ENCODE data around the gene DPF3.

The DPF3 gene

DNA sequence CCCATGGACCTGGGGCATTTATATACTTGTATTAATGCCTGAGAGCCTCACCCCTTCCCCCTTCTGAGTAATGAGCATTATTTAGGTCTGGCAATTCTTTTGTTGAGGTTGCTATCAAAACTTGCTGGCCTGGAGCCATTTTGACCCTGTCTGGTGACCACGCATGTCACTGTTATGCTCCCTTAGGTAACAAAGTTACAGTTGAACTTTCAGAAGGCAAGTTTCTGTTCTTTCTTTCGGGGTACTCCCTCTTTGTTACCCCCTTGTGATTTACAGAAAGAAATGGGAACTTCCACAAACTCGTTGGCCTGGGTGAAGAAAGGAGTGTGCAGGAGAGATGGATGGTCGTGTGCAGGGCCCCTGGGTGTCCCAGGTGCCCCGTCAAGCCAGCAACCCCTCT is 305.4 kb downstream of the DPF3 start:
- no peak for DNase-seq

DNA sequence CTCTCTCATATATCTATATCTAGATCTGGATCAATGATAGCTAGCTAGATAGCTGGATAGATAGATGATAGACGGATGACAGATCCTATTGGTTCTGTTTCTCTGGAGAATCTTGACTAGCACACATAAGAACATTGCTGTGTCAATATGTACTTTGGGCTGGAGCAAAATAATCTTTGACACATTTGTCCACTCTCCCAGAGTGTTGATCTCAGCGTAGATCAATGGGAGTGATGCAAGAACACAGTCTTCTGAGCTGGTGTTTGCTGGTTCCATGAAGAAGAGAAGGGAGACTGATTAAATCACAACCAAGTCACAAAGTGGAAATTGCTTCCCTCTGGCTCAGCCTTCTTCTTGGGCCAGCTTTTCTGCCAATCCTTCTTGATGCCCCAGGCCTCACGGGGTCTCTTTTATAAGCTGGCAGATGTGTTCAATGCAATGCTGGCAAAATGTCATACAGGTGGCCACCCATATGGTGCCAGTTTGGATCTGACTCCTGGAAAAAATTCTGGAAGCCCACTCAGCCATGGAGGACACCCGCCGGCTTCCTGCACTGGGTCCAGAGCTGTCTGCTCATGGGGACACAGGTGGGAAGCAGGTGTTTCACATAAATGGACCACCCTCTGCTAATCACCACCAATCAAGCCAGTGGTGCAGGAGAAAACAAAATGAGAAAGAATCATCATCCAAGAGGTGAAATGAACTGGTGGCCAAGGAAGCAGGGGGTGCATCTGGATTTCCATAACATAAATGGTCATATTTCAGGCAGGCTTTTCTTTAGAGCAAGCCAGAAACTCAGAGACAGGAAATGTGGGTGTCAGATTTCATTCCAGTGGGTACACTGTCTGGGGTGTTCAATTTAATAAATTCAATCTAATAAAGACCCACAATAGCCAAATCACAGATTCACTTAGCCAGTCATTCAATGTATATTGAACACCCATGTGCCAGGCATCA is 310.3 kb downstream of the DPF3 start:
- no peak for DNase-seq

DNA sequence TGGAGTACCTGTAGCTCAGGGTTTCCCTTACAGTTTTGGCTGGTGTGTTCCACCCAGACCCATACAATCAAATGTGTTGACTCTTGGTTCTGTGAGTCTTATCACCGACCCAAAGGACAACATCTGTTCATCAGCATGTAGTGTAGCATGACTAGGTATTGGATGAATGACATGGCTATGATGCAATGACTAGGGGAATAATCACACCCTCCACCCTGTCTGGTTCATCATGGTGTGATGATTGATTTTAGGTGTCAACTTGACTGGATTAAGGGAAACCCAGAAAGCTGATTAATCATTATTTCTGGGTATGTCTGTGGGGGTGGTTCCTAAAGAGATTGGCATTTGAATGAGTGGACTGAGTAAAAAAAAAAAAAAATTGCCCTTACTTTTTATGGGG is 311.3 kb downstream of the DPF3 start:
- no peak for DNase-seq

DNA sequence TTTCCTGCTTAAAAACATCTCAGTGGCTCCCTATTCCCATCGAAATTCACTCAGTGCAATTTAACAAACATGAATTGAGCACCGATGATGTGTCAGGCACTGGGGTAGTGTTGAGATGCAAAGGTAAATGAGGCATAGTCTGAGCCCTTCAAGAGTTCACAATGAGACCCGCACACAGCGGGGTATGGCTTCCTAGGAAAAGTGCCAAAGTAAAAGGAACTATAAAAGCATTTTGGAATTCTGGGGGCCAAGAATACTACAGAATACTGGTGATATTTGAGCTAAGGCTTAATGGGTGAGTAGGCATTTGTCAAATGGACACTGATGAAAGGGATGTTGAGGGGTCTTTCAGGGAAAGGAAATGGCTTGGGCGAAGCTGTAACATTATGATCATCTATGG is 315.4 kb downstream of the DPF3 start:
- DNase-seq, result no peak

DNA sequence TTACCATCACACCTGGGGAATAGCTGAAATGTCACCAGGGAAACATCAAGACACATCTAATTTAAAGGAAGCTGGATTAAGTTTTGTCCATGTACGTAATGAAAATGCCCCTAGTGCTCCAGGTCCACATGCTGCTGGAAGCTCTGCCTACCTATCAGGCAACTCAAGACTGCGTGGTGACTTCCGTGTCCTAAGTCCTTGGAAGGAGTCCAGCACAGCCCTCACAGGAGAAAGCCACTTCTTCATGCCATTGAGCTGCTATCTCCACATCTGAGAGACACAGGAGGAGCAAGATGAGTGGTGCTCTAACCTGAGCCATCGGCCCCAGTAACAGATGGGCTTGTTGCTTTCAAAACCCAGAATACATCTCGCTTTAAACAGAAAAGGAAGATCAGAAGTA is 316.4 kb downstream of the DPF3 start:
- no peak for DNase-seq

DNA sequence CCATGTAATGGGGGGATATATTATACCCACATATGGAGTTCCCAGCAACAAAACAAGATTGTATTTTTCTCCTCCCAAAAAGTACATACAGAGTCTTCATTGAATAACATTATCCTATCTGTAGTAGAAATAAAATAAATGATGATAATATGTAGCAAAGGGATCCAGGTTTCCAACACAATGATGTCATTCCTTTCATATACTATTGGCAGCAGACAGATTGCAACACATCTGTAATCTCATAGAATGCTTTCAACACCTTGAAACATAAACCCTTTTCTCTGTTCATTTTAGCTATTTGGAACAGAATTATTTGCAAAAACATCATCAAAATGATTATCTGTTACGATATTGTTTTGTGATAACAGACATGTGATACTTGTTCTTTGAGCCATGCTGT is 317.6 kb downstream of the DPF3 start:
- no peak for DNase-seq

DNA sequence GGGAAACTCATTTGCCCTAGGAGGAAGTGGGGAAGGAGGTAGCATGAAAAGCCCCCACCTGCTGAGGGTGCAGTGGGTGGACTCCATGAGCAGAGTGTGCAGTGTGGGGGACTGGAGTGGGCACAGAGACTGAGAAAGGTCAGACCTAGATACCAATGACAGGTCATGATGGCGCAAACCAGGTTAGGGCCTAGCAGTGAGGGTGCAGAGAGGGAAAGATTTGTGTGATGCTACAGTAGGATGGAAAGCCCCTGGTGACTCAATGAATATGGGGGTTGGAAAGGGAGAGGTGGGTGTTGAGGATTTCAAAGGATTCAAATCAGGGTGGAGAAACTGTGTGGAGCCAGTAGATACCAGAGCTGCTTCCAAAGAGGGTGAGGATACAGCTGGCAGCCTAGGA is 319.2 kb downstream of the DPF3 start:
- DNase-seq, result no peak

DNA sequence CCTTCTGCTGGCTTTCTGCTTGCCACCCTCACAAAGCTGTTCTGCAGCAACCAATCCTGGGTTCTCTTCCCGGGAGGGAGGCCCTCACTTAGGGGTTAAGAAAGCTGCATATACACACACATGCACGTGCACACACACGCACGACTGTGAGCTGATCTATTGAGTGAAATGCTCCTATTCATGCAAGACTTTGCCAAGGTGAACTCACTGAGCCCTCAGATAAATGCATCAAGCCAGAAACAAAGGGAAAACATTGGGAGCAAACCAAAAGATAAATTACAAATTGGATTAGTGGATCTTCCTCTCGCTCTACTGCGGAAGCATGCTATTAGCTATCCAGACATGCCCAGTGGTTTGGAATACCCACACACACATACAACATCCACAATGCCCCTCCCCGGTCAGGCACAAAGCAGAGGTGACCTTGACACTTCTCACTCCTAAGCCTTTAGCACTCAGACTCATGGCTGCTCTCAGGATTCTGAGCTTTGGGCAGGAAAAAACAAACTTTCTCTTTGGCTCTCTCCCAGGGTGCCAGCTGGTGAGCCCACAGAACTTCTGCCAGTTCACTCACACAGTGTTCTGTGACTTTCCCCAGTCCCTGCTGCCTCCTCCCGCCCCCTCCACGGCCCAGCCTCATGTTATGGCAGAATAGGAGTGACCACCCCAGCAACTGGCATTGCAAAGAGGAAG is 320.0 kb downstream of the DPF3 start:
- no peak for DNase-seq

All from stimulated activated CD8-positive, alpha-beta memory T cell treated with anti-CD3 and anti-CD28 coated beads, Interleukin-4, amount 100 ng/mL, for 48 hours (primary cell).